HG02642 (cell line): ENCODE measurements around the gene BCL11A.

Experiments
- ATAC-seq: cut with Tn5 transposase; IDR thresholded peaks from one replicate; pipeline ENCODE4 v1.9.1; 2021; ENCODE audit warnings: mild to moderate bottlenecking; ENCODE audit not compliant: unreplicated experiment, poor library complexity

The BCL11A gene

GRCh38 chr2:60512062-60512622 is 41.3 kb downstream of the BCL11A start:
- peak; percentile 24 for ATAC-seq

GRCh38 chr2:60510713-60511112 is 42.7 kb downstream of the BCL11A start:
- no peak for ATAC-seq

- no peak for ATAC-seq
Measured at GRCh38 chr2:60509066-60509465, 44.4 kb downstream of the BCL11A start.

GRCh38 chr2:60508339-60508917 is 45.0 kb downstream of the BCL11A start:
- no peak for ATAC-seq

GRCh38 chr2:60507211-60507965 is 46.1 kb downstream of the BCL11A start:
- ATAC-seq = no peak

- ATAC-seq = no peak
Measured at GRCh38 chr2:60505880-60506260, 47.6 kb downstream of the BCL11A start.

- ATAC-seq = no peak
Measured at GRCh38 chr2:60505240-60505879, 48.1 kb downstream of the BCL11A start.

GRCh38 chr2:60504049-60504448 is 49.4 kb downstream of the BCL11A start:
- ATAC-seq = no peak

GRCh38 chr2:60502144-60502543 is 51.3 kb downstream of the BCL11A start:
- no peak for ATAC-seq

GRCh38 chr2:60500861-60501260 is 52.6 kb downstream of the BCL11A start:
- no peak for ATAC-seq

GRCh38 chr2:60499651-60500265 is 53.7 kb downstream of the BCL11A start:
- no peak for ATAC-seq

GRCh38 chr2:60498816-60499429 is 54.5 kb downstream of the BCL11A start:
- peak; percentile 51 for ATAC-seq

GRCh38 chr2:60498127-60498815 is 55.2 kb downstream of the BCL11A start:
- peak; percentile 30 for ATAC-seq

- no peak for ATAC-seq
Measured at GRCh38 chr2:60497500-60497899, 56.0 kb downstream of the BCL11A start.

- ATAC-seq = no peak
Measured at GRCh38 chr2:60496956-60497355, 56.5 kb downstream of the BCL11A start.

GRCh38 chr2:60496475-60496874 is 57.0 kb downstream of the BCL11A start:
- no peak for ATAC-seq

- ATAC-seq = no peak
Measured at GRCh38 chr2:60495041-60495625, 58.3 kb downstream of the BCL11A start.

GRCh38 chr2:60493804-60494387 is 59.6 kb downstream of the BCL11A start:
- ATAC-seq = no peak

GRCh38 chr2:60492548-60492947 is 60.9 kb downstream of the BCL11A start:
- ATAC-seq = peak; percentile 37
